Measurements from ENCODE around the gene CTDSP1.

CTDSP1 gene

DNA sequence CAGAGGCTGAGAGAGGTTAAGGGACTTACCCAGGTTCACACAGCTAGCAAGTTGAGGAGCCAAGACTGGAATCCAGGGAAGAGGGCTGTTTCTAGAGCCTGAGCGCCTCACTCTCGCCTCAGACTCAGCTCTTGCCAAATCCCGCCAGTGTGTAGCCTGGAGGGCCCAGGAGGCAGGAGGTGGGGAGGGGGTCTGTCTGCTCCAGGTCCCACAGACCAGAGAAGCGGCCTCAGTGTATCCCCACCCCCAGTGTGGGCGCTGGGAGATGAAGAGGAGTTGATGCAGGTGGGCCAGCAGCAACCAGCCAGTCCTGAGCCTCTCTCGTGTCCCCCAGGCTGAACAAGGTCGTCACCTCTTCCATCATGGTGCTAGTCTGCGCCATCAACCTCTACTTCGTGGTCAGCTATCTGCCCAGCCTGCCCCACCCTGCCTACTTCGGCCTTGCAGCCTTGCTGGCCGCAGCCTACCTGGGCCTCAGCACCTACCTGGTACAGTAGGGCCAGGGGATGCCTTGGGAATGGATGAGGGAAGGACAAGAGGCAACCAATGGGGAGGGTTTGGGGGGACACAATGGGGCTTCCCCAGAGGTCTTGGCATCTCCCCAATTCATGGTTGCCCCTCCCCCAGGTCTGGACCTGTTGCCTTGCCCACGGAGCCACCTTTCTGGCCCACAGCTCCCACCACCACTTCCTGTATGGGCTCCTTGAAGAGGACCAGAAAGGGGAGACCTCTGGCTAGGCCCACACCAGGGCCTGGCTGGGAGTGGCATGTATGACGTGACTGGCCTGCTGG lies 5.2 kb upstream of the CTDSP1 start:
- no peaks in the 10 kb centered on the region for H4K20me1 ChIP-seq (ENCODE audit: insufficient read depth, low read length)
- no peak overlapping the region for H3K4me3 ChIP-seq (ENCODE audit: low read depth in 1 of 2, low read length in 2 of 2)
- TF ChIP-seq EZH2 (IDR thresholded peaks at IDR 0.05; ENCODE audit: borderline replicate concordance, low read depth, low read length, severe bottlenecking) (no peak), CTCF (IDR thresholded peaks at IDR 0.05; ENCODE audit: borderline replicate concordance, extremely low read depth, low read length, poor library complexity, severe bottlenecking) (no peak)
- H2AFZ ChIP-seq (ENCODE audit: low read depth, low read length), result no peak overlapping the region
- peak; percentile 26 for DNase-seq
- H3K4me2 ChIP-seq (ENCODE audit: insufficient read depth, low read length), result no peak overlapping the region
- no peaks in the 10 kb centered on the region for H3K9me3 ChIP-seq (ENCODE audit: insufficient read depth, low read length, severe bottlenecking)
- H3K79me2 ChIP-seq (ENCODE audit: insufficient read depth, low read length), result peaks cover 23% of the 10 kb centered on the region
- no peaks in the 10 kb centered on the region for H3K27me3 ChIP-seq (ENCODE audit: insufficient read depth, low read length, poor library complexity)
- H3K9ac ChIP-seq (ENCODE audit: low read depth, low read length), result no peak overlapping the region
- H3K36me3 ChIP-seq (ENCODE audit: insufficient read depth, low read length), result no peaks in the 10 kb centered on the region; the same call in 1 of the 2 replicates
- H3K27ac ChIP-seq (ENCODE audit: low read length), result no peak overlapping the region
- no peak for ATAC-seq (ENCODE audit: insufficient read depth, low read depth)
- H3K4me1 ChIP-seq (ENCODE audit: insufficient read depth, low read length), result peaks cover 34% of the 10 kb centered on the region

GRCh38 chr2:218395090-218395444 lies 4.6 kb upstream of the CTDSP1 start:
- peaks cover 34% of the 10 kb centered on the region for H3K4me1 ChIP-seq (ENCODE audit: insufficient read depth, low read length)
- ATAC-seq (ENCODE audit: insufficient read depth, low read depth), result no peak
- H3K4me2 ChIP-seq (ENCODE audit: insufficient read depth, low read length), result no peak overlapping the region
- no peaks in the 10 kb centered on the region for H4K20me1 ChIP-seq (ENCODE audit: insufficient read depth, low read length)
- H3K9me3 ChIP-seq (ENCODE audit: insufficient read depth, low read length, severe bottlenecking), result no peaks in the 10 kb centered on the region
- H2AFZ ChIP-seq (ENCODE audit: low read depth, low read length), result no peak overlapping the region
- no peaks in the 10 kb centered on the region for H3K27me3 ChIP-seq (ENCODE audit: insufficient read depth, low read length, poor library complexity)
- no peak for DNase-seq
- no peak overlapping the region for H3K27ac ChIP-seq (ENCODE audit: low read length)
- no peak overlapping the region for H3K4me3 ChIP-seq (ENCODE audit: low read depth in 1 of 2, low read length in 2 of 2)
- H3K9ac ChIP-seq (ENCODE audit: low read depth, low read length), result no peak overlapping the region
- H3K36me3 ChIP-seq (ENCODE audit: insufficient read depth, low read length), result no peaks in the 10 kb centered on the region; the same call in 1 of the 2 replicates
- peaks cover 26% of the 10 kb centered on the region for H3K79me2 ChIP-seq (ENCODE audit: insufficient read depth, low read length)
- TF ChIP-seq CTCF (IDR thresholded peaks at IDR 0.05; ENCODE audit: borderline replicate concordance, extremely low read depth, low read length, poor library complexity, severe bottlenecking) (no peak), EZH2 (IDR thresholded peaks at IDR 0.05; ENCODE audit: borderline replicate concordance, low read depth, low read length, severe bottlenecking) (no peak)

GRCh38 chr2:218395456-218395825 lies 4.2 kb upstream of the CTDSP1 start:
- Histone ChIP-seq H3K36me3 (ENCODE audit: insufficient read depth, low read length) (no peaks in the 10 kb centered on the region; the same call in 1 of the 2 replicates), H3K4me3 (ENCODE audit: low read depth in 1 of 2, low read length in 2 of 2) (peak overlapping the region in 1 of 2 experiments; percentile 59; a peak in 2 of 4 replicates), H2AFZ (ENCODE audit: low read depth, low read length) (peak overlapping the region; percentile 93), H3K9ac (ENCODE audit: low read depth, low read length) (peak overlapping the region; percentile 90), H3K79me2 (ENCODE audit: insufficient read depth, low read length) (peaks cover 30% of the 10 kb centered on the region), H3K9me3 (ENCODE audit: insufficient read depth, low read length, severe bottlenecking) (no peaks in the 10 kb centered on the region), H3K4me2 (ENCODE audit: insufficient read depth, low read length) (peak overlapping the region; percentile 67), H4K20me1 (ENCODE audit: insufficient read depth, low read length) (no peaks in the 10 kb centered on the region), H3K27me3 (ENCODE audit: insufficient read depth, low read length, poor library complexity) (no peaks in the 10 kb centered on the region), H3K27ac (ENCODE audit: low read length) (peak overlapping the region; percentile 83), H3K4me1 (ENCODE audit: insufficient read depth, low read length) (peaks cover 35% of the 10 kb centered on the region)
- TF ChIP-seq EZH2 (IDR thresholded peaks at IDR 0.05; ENCODE audit: borderline replicate concordance, low read depth, low read length, severe bottlenecking), result no peak
- TF ChIP-seq CTCF (IDR thresholded peaks at IDR 0.05; ENCODE audit: borderline replicate concordance, extremely low read depth, low read length, poor library complexity, severe bottlenecking), result no peak
- ATAC-seq (ENCODE audit: insufficient read depth, low read depth) (no peak), DNase-seq (no peak)

All from DND-41 (cell line).